NT2/D1 (cell line): ENCODE data around the gene WNK1.

Source experiments
- DNase-seq: peaks from one replicate; pipeline ENCODE4 v3.0.0-alpha.2; 2011; ENCODE audit warnings: low read depth, low spot score
- H3K27me3 ChIP-seq: 2 replicates; pipeline ENCODE4 v1.6.0; 2011; ENCODE audit warnings: mild to moderate bottlenecking; ENCODE audit not compliant: insufficient read length, insufficient read depth
- H3K36me3 ChIP-seq: 2 replicates; pipeline ENCODE4 v1.6.1; 2011; ENCODE audit warnings: mild to moderate bottlenecking, low read length, mixed read lengths; ENCODE audit not compliant: insufficient read depth, insufficient read length
- H3K4me1 ChIP-seq: 2 replicates; pipeline ENCODE4 v1.5.1; 2011; ENCODE audit not compliant: insufficient read depth, insufficient read length
- H3K4me3 ChIP-seq: 2 replicates; pipeline ENCODE4 v1.5.1; 2011; ENCODE audit warnings: low read depth; ENCODE audit not compliant: insufficient read length
- H3K9ac ChIP-seq: 2 replicates; pipeline ENCODE4 v1.6.0; 2011; ENCODE audit warnings: low read depth; ENCODE audit not compliant: insufficient read length
- H3K9me3 ChIP-seq: 2 replicates; pipeline ENCODE4 v1.5.1; 2011; ENCODE audit warnings: mild to moderate bottlenecking, low read length; ENCODE audit not compliant: insufficient read depth
- SUZ12 ChIP-seq: IDR thresholded peaks from 2 replicates; pipeline ENCODE4 v1.6.1; 2011; ENCODE audit not compliant: insufficient read length, insufficient read depth; ENCODE audit errors: extremely low read depth
- YY1 ChIP-seq: IDR thresholded peaks from 2 replicates; pipeline ENCODE4 v1.6.1; 2011; ENCODE audit not compliant: insufficient read length, insufficient read depth
- ZNF274 ChIP-seq: IDR thresholded peaks from 2 replicates; pipeline ENCODE4 v1.6.1; 2011; ENCODE audit warnings: mild to moderate bottlenecking, low read depth, low read length

Gene WNK1

GRCh38 chr12:789852-790563, 37.6 kb downstream of the WNK1 start:
- no peak overlapping the region for H3K9ac ChIP-seq
- no peak for TF ChIP-seq YY1
- no peak for TF ChIP-seq SUZ12
- no peak for TF ChIP-seq ZNF274
- H3K9me3 ChIP-seq: no peaks in the 10 kb centered on the region
- no peaks in the 10 kb centered on the region for H3K4me1 ChIP-seq
- H3K4me3 ChIP-seq: no peak overlapping the region
- no peaks in the 10 kb centered on the region for H3K27me3 ChIP-seq
- peaks cover 13% of the 10 kb centered on the region for H3K36me3 ChIP-seq
- no peak for DNase-seq

GRCh38 chr12:790608-791007, 38.2 kb downstream of the WNK1 start:
- no peak for DNase-seq
- Histone ChIP-seq H3K27me3 (no peaks in the 10 kb centered on the region), H3K9ac (no peak overlapping the region), H3K4me3 (no peak overlapping the region), H3K36me3 (peaks cover 13% of the 10 kb centered on the region), H3K4me1 (no peaks in the 10 kb centered on the region), H3K9me3 (no peaks in the 10 kb centered on the region)
- TF ChIP-seq YY1: no peak
- no peak for TF ChIP-seq SUZ12
- no peak for TF ChIP-seq ZNF274

GRCh38 chr12:793037-793436, 40.7 kb downstream of the WNK1 start:
- TF ChIP-seq SUZ12 (no peak), YY1 (no peak), ZNF274 (no peak)
- no peak for DNase-seq
- Histone ChIP-seq H3K4me1 (no peaks in the 10 kb centered on the region), H3K36me3 (peaks cover 13% of the 10 kb centered on the region), H3K9me3 (no peaks in the 10 kb centered on the region), H3K27me3 (no peaks in the 10 kb centered on the region), H3K9ac (no peak overlapping the region), H3K4me3 (no peak overlapping the region)

- no peak overlapping the region for H3K4me3 ChIP-seq
- no peak for DNase-seq
- no peaks in the 10 kb centered on the region for H3K4me1 ChIP-seq
- H3K27me3 ChIP-seq: no peaks in the 10 kb centered on the region
- H3K36me3 ChIP-seq: peaks cover 13% of the 10 kb centered on the region
- H3K9ac ChIP-seq: no peak overlapping the region
- TF ChIP-seq ZNF274 (no peak), SUZ12 (no peak), YY1 (no peak)
- H3K9me3 ChIP-seq: no peaks in the 10 kb centered on the region
These were observed 41.3 kb downstream of the WNK1 start for GRCh38 chr12:793711-794110.

- DNase-seq: no peak
- no peaks in the 10 kb centered on the region for H3K27me3 ChIP-seq
- H3K4me1 ChIP-seq: no peaks in the 10 kb centered on the region
- TF ChIP-seq SUZ12: no peak
- TF ChIP-seq YY1: no peak
- no peak for TF ChIP-seq ZNF274
- no peak overlapping the region for H3K4me3 ChIP-seq
- peaks cover 13% of the 10 kb centered on the region for H3K36me3 ChIP-seq
- H3K9me3 ChIP-seq: no peaks in the 10 kb centered on the region
- no peak overlapping the region for H3K9ac ChIP-seq
These were observed 42.9 kb downstream of the WNK1 start for GRCh38 chr12:795305-795704.

GRCh38 chr12:800401-800800, 48.0 kb downstream of the WNK1 start:
- DNase-seq: no peak
- H3K4me1 ChIP-seq: no peaks in the 10 kb centered on the region
- no peak overlapping the region for H3K9ac ChIP-seq
- H3K9me3 ChIP-seq: no peaks in the 10 kb centered on the region
- no peaks in the 10 kb centered on the region for H3K27me3 ChIP-seq
- H3K4me3 ChIP-seq: no peak overlapping the region
- no peak for TF ChIP-seq ZNF274
- no peak for TF ChIP-seq YY1
- no peak for TF ChIP-seq SUZ12
- H3K36me3 ChIP-seq: no peaks in the 10 kb centered on the region

GRCh38 chr12:802242-803120, 50.1 kb downstream of the WNK1 start:
- TF ChIP-seq ZNF274 (no peak), SUZ12 (no peak)
- no peak for DNase-seq
- no peaks in the 10 kb centered on the region for H3K27me3 ChIP-seq
- no peaks in the 10 kb centered on the region for H3K9me3 ChIP-seq
- no peak overlapping the region for H3K9ac ChIP-seq
- H3K4me1 ChIP-seq: no peaks in the 10 kb centered on the region
- no peaks in the 10 kb centered on the region for H3K36me3 ChIP-seq
- H3K4me3 ChIP-seq: no peak overlapping the region
